LNCaP clone FGC (cell line): ENCODE measurements around the gene EPC2.
"Not testable (repeated sequence)": the region's sequence is repeated elsewhere in the genome, so short reads cannot be mapped to it uniquely, and the experiment has no call there.

ENCODE experiments used
- DNase-seq: peaks from one replicate; pipeline ENCODE4 v3.0.0-alpha.2; 2011; ENCODE audit warnings: low read depth
- H3K4me3 ChIP-seq: 2 replicates; pipeline ENCODE4 v1.5.1; 2011; ENCODE audit warnings: mild to moderate bottlenecking, low read depth, low read length, control low read depth
- TF ChIP-seq, protein P1 (sequence below): IDR thresholded peaks from 2 replicates; pipeline ENCODE4 v1.5.1; 2012; ENCODE audit warnings: mild to moderate bottlenecking; ENCODE audit not compliant: control insufficient read depth, insufficient read depth; ENCODE audit errors: extremely low read depth

Gene EPC2

DNA sequence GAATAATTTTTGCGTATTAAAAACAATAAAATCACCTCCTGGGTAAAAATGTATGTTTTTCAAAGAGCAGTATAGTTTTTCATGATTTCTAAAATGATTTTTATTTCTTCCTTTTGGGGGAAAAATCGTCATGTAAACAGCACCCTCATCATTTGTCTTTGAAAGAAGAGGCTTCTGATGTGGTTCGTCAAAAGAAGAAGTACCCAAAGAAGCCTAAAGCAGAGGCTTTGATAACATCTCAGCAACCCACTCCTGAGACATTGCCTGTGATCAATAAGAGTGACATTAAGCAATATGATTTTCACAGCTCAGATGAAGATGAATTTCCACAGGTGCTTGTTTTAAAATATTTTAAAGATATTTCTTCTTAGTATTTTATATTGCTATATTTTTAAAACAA lies 120.3 kb downstream of the EPC2 start:
- TF ChIP-seq, protein P1, sequence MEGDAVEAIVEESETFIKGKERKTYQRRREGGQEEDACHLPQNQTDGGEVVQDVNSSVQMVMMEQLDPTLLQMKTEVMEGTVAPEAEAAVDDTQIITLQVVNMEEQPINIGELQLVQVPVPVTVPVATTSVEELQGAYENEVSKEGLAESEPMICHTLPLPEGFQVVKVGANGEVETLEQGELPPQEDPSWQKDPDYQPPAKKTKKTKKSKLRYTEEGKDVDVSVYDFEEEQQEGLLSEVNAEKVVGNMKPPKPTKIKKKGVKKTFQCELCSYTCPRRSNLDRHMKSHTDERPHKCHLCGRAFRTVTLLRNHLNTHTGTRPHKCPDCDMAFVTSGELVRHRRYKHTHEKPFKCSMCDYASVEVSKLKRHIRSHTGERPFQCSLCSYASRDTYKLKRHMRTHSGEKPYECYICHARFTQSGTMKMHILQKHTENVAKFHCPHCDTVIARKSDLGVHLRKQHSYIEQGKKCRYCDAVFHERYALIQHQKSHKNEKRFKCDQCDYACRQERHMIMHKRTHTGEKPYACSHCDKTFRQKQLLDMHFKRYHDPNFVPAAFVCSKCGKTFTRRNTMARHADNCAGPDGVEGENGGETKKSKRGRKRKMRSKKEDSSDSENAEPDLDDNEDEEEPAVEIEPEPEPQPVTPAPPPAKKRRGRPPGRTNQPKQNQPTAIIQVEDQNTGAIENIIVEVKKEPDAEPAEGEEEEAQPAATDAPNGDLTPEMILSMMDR, result no peak
- no peak overlapping the region for H3K4me3 ChIP-seq
- no peak for DNase-seq

DNA sequence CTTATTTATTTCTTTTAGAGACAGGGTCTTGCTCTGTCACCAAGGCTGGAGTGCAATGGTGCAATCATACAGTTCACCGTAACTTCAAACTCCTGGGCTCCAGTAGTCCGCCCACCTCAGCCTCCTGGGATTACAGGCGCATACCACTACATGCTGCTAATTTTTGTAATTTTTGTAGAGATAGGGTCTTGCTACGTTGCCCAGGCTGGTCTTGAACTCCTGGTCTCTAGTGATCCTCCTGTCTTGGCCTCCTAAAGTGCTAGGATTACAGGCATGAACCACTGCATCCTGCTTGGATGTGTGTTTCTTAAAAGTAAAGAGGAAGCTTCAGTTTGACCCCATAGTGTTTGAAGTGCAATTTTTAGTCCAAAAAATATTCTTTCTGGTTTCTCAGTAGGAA lies 125.5 kb downstream of the EPC2 start:
- DNase-seq, result no peak
- TF ChIP-seq, protein P1, result no peak

DNA sequence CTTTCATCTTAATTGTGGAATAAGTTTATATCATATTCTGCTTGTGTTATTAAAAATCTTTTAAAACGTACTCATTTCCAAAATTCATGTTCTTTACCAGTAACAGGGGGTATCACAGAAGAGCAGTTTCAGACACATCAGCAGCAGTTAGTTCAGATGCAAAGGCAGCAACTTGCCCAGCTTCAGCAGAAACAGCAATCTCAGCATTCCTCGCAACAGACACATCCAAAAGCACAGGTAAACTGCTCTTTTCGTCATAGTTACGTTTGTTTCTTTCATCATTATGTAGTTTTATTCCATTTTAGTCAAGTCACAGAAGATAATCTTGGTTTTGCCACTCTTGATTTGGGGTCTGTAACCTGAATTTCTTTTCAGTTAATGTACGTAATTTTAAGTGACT lies 137.0 kb downstream of the EPC2 start:
- H3K4me3 ChIP-seq, result no peak overlapping the region
- TF ChIP-seq, protein P1, result no peak
- no peak for DNase-seq

More for the DNA sequence above, 125.5 kb downstream of the EPC2 start:
- H3K4me3 ChIP-seq, result no peak overlapping the region

DNA sequence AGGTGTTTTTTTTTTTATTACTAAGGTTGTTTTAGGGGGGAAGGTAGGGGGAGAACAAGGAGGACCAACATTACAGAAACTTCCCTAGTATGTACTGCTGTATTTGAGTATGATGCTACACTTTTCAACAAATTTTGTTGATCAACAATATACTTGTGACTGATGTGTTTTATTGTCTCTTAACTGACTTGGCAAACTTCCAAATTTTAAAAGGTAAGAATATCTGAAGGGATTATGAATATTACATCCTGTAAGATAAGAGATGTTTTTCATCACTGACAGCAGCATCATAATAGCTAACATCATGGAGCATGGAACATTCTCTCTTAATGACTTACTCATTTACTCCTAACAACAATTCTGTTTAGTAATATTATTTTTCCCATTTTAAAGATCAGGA lies 144.5 kb downstream of the EPC2 start:
- DNase-seq, result no peak
- no peak overlapping the region for H3K4me3 ChIP-seq
- TF ChIP-seq, protein P1, result no peak

DNA sequence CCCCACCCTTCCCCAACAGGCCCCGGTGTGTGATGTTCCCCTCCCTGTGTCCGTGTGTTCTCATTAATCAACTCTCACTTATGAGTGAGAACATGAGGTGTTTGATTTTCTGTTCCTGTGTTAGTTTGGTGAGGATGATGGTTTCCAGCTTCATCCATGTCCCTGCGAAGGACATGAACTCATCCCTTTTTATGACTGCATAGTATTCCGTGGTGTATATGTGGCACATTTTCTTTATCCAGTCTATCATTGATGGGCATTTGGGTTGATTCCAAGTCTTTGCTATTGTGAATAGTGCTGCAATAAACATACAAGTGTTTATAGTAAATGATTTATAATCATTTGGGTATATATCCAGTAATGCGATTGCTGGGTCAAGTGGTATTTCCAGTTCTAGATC lies 145.6 kb downstream of the EPC2 start:
- H3K4me3 ChIP-seq, DNase-seq: not testable (repeated sequence)

DNA sequence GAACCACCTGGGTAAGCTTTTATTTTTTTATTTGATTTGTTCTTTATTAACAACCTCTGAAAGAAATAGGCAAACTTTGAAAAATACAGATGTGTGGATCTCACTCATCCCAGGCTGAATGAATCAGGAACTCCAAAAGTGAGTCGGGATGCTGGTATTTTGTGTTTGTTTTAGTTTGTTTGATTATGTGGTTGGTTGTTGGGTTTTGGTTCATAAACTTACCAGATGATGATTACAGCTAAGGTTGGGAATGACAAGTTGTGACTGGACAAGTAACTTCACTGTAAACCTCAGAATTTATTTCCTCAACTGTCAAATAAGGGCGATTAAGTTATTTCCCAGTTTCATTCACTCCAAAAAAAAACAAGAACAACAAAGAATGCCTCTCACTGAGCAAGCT lies 150.0 kb downstream of the EPC2 start:
- DNase-seq, result no peak
- TF ChIP-seq, protein P1, result no peak
- no peak overlapping the region for H3K4me3 ChIP-seq

DNA sequence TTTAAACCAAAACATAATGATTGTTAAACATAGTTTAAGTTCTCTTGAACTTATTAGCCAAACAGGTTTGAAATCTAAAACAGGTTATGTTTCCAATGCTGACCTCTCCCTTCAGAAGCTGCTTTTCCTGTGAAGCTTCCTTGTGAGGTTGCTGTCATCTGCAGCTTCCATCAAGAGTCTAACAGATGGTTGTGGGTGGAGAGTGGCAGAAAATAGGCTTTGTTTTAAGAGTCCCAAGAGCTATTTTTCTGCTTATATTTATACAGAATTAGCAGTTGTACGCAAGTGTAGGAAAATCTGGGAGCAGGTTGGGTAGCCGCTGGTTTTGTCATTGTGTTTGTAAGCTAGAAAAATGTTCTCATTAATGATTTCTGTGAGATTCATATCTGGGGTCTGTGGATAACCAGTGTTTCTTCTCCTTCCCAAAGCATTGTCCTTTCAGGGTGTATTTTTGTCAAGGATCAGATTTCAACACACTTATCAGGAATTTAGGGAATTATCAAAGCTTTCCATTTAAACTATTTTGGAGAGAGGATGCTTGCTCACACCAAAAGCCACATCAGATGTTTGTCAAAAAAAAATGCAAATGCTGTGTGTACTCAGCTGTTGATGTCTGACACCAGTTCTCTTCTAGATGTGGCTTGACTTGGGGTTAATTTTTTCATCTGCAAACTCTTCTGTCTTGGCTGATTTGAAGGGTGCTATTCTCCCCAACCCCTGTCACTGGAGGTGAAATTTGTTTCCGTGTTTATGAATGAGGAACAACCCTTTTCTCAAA lies 152.4 kb downstream of the EPC2 start:
- no peak for DNase-seq
- no peak overlapping the region for H3K4me3 ChIP-seq
- TF ChIP-seq, protein P1, result no peak
